DLD1 (cell line): ENCODE measurements around the gene LRRC1.

ENCODE experiments used
- in situ Hi-C: cut with HindIII; loops from 2 replicates; pipeline ENCODE4 v1.10.0; 2017; ENCODE audit warnings: low sequenced_read_pairs

The LRRC1 gene

GRCh38 chr6:53920881-53921280 is 126.1 kb downstream of the LRRC1 start:
- in situ Hi-C loops, result no loop called here

- in situ Hi-C loops, result no loop called here
These were observed 126.8 kb downstream of the LRRC1 start for GRCh38 chr6:53921639-53922038.

- in situ Hi-C loops, result no loop called here
These were observed 127.8 kb downstream of the LRRC1 start for GRCh38 chr6:53922539-53922981.

GRCh38 chr6:53924277-53924676 is 129.5 kb downstream of the LRRC1 start:
- in situ Hi-C loops, result no loop called here

- in situ Hi-C loops, result no loop called here
These were observed 130.1 kb downstream of the LRRC1 start for GRCh38 chr6:53924821-53925422.

GRCh38 chr6:53925891-53926290 is 131.1 kb downstream of the LRRC1 start:
- in situ Hi-C loops, result no loop called here

- in situ Hi-C loops, result no loop called here
These were observed 131.7 kb downstream of the LRRC1 start for GRCh38 chr6:53926505-53926904.

- in situ Hi-C loops, result no loop called here
These were observed 133.8 kb downstream of the LRRC1 start for GRCh38 chr6:53928641-53929040.

- in situ Hi-C loops, result no loop called here
These were observed 134.4 kb downstream of the LRRC1 start for GRCh38 chr6:53929041-53929820.

- in situ Hi-C loops, result no loop called here
These were observed 135.0 kb downstream of the LRRC1 start for GRCh38 chr6:53929821-53930120.

GRCh38 chr6:53930330-53930729 is 135.5 kb downstream of the LRRC1 start:
- in situ Hi-C loops, result no loop called here

GRCh38 chr6:53931086-53931485 is 136.3 kb downstream of the LRRC1 start:
- in situ Hi-C loops, result no loop called here

GRCh38 chr6:53932516-53932915 is 137.7 kb downstream of the LRRC1 start:
- in situ Hi-C loops, result no loop called here

- in situ Hi-C loops, result no loop called here
These were observed 139.2 kb downstream of the LRRC1 start for GRCh38 chr6:53934023-53934422.

- in situ Hi-C loops, result no loop called here
These were observed 142.7 kb downstream of the LRRC1 start for GRCh38 chr6:53937461-53937860.

- in situ Hi-C loops, result no loop called here
These were observed 144.0 kb downstream of the LRRC1 start for GRCh38 chr6:53938810-53939209.

GRCh38 chr6:53939830-53940229 is 145.0 kb downstream of the LRRC1 start:
- in situ Hi-C loops, result no loop called here

- in situ Hi-C loops, result no loop called here
These were observed 148.6 kb downstream of the LRRC1 start for GRCh38 chr6:53943395-53943794.

GRCh38 chr6:53944091-53944490 is 149.3 kb downstream of the LRRC1 start:
- in situ Hi-C loops, result no loop called here

GRCh38 chr6:53944543-53944942 is 149.7 kb downstream of the LRRC1 start:
- in situ Hi-C loops, result no loop called here

- in situ Hi-C loops, result no loop called here
These were observed 151.1 kb downstream of the LRRC1 start for GRCh38 chr6:53945765-53946407.

GRCh38 chr6:53947780-53948179 is 153.0 kb downstream of the LRRC1 start:
- in situ Hi-C loops, result no loop called here
